ENCODE results near the gene TNIK.

- TF ChIP-seq CTCF (IDR thresholded peaks at IDR 0.05) (no peak), POLR2A (IDR thresholded peaks at IDR 0.05) (no peak)
Observed at GRCh38 chr3:171038342-171038741, 421.9 kb downstream of the TNIK start.

Measured in prostate gland (tissue), 2 donors.